RWPE1 (cell line): ENCODE measurements around the gene PCSK2.

ENCODE experiments used
- CTCF ChIA-PET: fragments of 350-600 bp; sonication (Branson Sonifier 250); formaldehyde crosslinking; extraction: SDS; loops from one replicate; lab custom pipeline; 2021; lab: Yijun Ruan, JAX
- POLR2A ChIA-PET: fragments of 400-600 bp; formaldehyde crosslinking; extraction: SDS; loops from one replicate; lab custom pipeline; 2020; ENCODE audit warnings: antibody characterized with exemption; ENCODE audit not compliant: low non-redundant PET; lab: Yijun Ruan, JAX
- DNase-seq: peaks from one replicate; pipeline ENCODE4 v3.0.0; 2012; ENCODE audit warnings: low spot score
- H3K27ac ChIP-seq: fragments of 450-650 bp; 2 replicates; pipeline ENCODE4 v1.5.1; 2017
- CTCF ChIP-seq: fragments of 450-650 bp; conservative IDR thresholded peaks from 2 replicates; pipeline ENCODE4 v1.5.1; 2017; ENCODE audit warnings: low read depth, mild to moderate bottlenecking

The PCSK2 gene

GRCh38 chr20:17466641-17467040, 239.8 kb downstream of the PCSK2 start:
- no peak overlapping the region for H3K27ac ChIP-seq
- TF ChIP-seq CTCF: no peak
- ChIA-PET CTCF (no interaction called here), POLR2A (no interaction called here)
- DNase-seq: no peak

- DNase-seq: no peak
- H3K27ac ChIP-seq: no peak overlapping the region
- CTCF ChIA-PET: no interaction called here
- TF ChIP-seq CTCF: no peak
- POLR2A ChIA-PET: no interaction called here
Observed at GRCh38 chr20:17467120-17467655, 240.3 kb downstream of the PCSK2 start.

GRCh38 chr20:17468073-17468840, 241.4 kb downstream of the PCSK2 start:
- no peak for TF ChIP-seq CTCF
- H3K27ac ChIP-seq: no peak overlapping the region
- ChIA-PET CTCF (no interaction called here), POLR2A (no interaction called here)
- DNase-seq: no peak

GRCh38 chr20:17469246-17470030, 242.6 kb downstream of the PCSK2 start:
- CTCF ChIA-PET: interaction anchor here (0.6 to 0.7 kb wide), 3 partner anchors 38 to 1424 kb away, joined by 3 to 8 read pairs (median 5); no protein-coding TSS in a partner anchor
- H3K27ac ChIP-seq: no peak overlapping the region
- POLR2A ChIA-PET: no interaction called here
- no peak for DNase-seq
- TF ChIP-seq CTCF: no peak

GRCh38 chr20:17470521-17470920, 243.7 kb downstream of the PCSK2 start:
- DNase-seq: no peak

More at GRCh38 chr20:17470521-17470920, 243.7 kb downstream of the PCSK2 start:
- ChIA-PET POLR2A (no interaction called here), CTCF (no interaction called here)
- H3K27ac ChIP-seq: no peak overlapping the region
- no peak for TF ChIP-seq CTCF
